NT2/D1 (cell line): ENCODE data around the gene ACTR3C.
"Not testable (repeated sequence)": the region's sequence is repeated elsewhere in the genome, so short reads cannot be mapped to it uniquely, and the experiment has no call there.

Experiments used
- DNase-seq: peaks from one replicate; pipeline ENCODE4 v3.0.0-alpha.2; 2011; ENCODE audit warnings: low read depth, low spot score
- H3K27me3 ChIP-seq: 2 replicates; pipeline ENCODE4 v1.6.0; 2011; ENCODE audit warnings: mild to moderate bottlenecking; ENCODE audit not compliant: insufficient read length, insufficient read depth
- H3K36me3 ChIP-seq: 2 replicates; pipeline ENCODE4 v1.6.1; 2011; ENCODE audit warnings: mild to moderate bottlenecking, low read length, mixed read lengths; ENCODE audit not compliant: insufficient read depth, insufficient read length
- H3K4me1 ChIP-seq: 2 replicates; pipeline ENCODE4 v1.5.1; 2011; ENCODE audit not compliant: insufficient read depth, insufficient read length
- H3K4me3 ChIP-seq: 2 replicates; pipeline ENCODE4 v1.5.1; 2011; ENCODE audit warnings: low read depth; ENCODE audit not compliant: insufficient read length
- H3K9ac ChIP-seq: 2 replicates; pipeline ENCODE4 v1.6.0; 2011; ENCODE audit warnings: low read depth; ENCODE audit not compliant: insufficient read length
- H3K9me3 ChIP-seq: 2 replicates; pipeline ENCODE4 v1.5.1; 2011; ENCODE audit warnings: mild to moderate bottlenecking, low read length; ENCODE audit not compliant: insufficient read depth
- SUZ12 ChIP-seq: IDR thresholded peaks from 2 replicates; pipeline ENCODE4 v1.6.1; 2011; ENCODE audit not compliant: insufficient read length, insufficient read depth; ENCODE audit errors: extremely low read depth
- YY1 ChIP-seq: IDR thresholded peaks from 2 replicates; pipeline ENCODE4 v1.6.1; 2011; ENCODE audit not compliant: insufficient read length, insufficient read depth
- ZNF274 ChIP-seq: IDR thresholded peaks from 2 replicates; pipeline ENCODE4 v1.6.1; 2011; ENCODE audit warnings: mild to moderate bottlenecking, low read depth, low read length

Gene ACTR3C

DNA sequence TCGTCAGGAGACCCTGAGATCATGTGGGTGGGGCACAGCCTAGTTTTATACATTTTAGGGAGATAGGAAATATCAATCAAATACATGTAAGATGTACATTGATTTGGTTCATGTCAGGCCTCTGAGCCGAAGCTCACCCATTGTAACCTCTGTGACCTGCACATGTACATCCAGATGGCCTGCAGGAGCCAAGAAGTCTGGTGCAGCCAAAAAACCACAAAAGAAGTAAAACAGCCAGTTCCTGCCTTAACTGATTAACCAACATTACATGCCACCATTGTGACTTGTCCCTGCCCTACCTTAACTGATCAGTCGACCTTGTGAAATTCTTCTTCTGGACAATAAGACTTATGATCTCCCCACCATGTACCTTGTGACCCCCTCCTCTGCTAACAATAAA, 16.2 kb downstream of the ACTR3C start:
- no peak overlapping the region for H3K9ac ChIP-seq
- no peaks in the 10 kb centered on the region for H3K36me3 ChIP-seq
- TF ChIP-seq ZNF274 (no peak), SUZ12 (no peak), YY1 (no peak)
- H3K4me1 ChIP-seq, result no peaks in the 10 kb centered on the region
- DNase-seq, result no peak
- no peaks in the 10 kb centered on the region for H3K27me3 ChIP-seq
- peaks cover 13% of the 10 kb centered on the region; the same call in 1 of the 2 replicates for H3K9me3 ChIP-seq
- H3K4me3 ChIP-seq, result no peak overlapping the region

- not testable (repeated sequence) for H3K36me3 ChIP-seq, H3K27me3 ChIP-seq, DNase-seq, H3K9ac ChIP-seq, H3K4me3 ChIP-seq, H3K4me1 ChIP-seq
- peaks cover 13% of the 10 kb centered on the region; the same call in 1 of the 2 replicates for H3K9me3 ChIP-seq
Observed at GRCh38 chr7:150306377-150306776, 17.0 kb downstream of the ACTR3C start.

DNA sequence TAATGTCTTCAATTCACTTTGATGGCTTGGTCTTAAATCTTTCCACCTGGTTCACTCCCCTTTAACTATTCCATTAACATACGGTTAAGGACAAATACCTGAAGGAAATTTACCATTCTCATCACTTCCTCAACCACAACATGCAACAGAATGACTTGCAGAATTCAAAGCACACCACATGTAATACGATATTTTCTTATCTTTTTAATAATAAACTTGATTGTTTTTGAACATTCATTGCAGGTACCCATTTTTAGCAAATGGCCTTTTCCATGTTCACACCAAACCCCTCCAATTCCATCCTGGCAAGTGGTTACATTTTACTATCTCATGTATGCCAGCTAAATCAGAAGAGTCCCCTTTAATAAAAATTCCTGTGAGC, 17.5 kb downstream of the ACTR3C start:
- H3K9ac ChIP-seq, H3K27me3 ChIP-seq, H3K4me1 ChIP-seq, H3K4me3 ChIP-seq, DNase-seq, H3K36me3 ChIP-seq: not testable (repeated sequence)
- peaks cover 13% of the 10 kb centered on the region; the same call in 1 of the 2 replicates for H3K9me3 ChIP-seq

- not testable (repeated sequence) for DNase-seq, H3K9ac ChIP-seq, H3K36me3 ChIP-seq, H3K27me3 ChIP-seq, H3K4me3 ChIP-seq, H3K4me1 ChIP-seq
- H3K9me3 ChIP-seq, result peaks cover 13% of the 10 kb centered on the region; the same call in 1 of the 2 replicates
Observed at GRCh38 chr7:150305259-150305902, 18.0 kb downstream of the ACTR3C start.

- DNase-seq, H3K4me3 ChIP-seq, H3K27me3 ChIP-seq, H3K4me1 ChIP-seq, H3K36me3 ChIP-seq, H3K9ac ChIP-seq: not testable (repeated sequence)
- peaks cover 13% of the 10 kb centered on the region; the same call in 1 of the 2 replicates for H3K9me3 ChIP-seq
Observed at GRCh38 chr7:150304499-150305258, 18.7 kb downstream of the ACTR3C start.

- not testable (repeated sequence) for H3K36me3 ChIP-seq, H3K9ac ChIP-seq, H3K4me1 ChIP-seq, H3K27me3 ChIP-seq, H3K4me3 ChIP-seq, DNase-seq
- peaks cover 13% of the 10 kb centered on the region; the same call in 1 of the 2 replicates for H3K9me3 ChIP-seq
Observed at GRCh38 chr7:150302908-150303310, 20.4 kb downstream of the ACTR3C start.

GRCh38 chr7:150297978-150298377, 25.4 kb downstream of the ACTR3C start:
- not testable (repeated sequence) for H3K36me3 ChIP-seq, H3K9me3 ChIP-seq, H3K9ac ChIP-seq, H3K27me3 ChIP-seq, DNase-seq, H3K4me3 ChIP-seq, H3K4me1 ChIP-seq

- H3K27me3 ChIP-seq, H3K9me3 ChIP-seq, H3K9ac ChIP-seq, H3K4me3 ChIP-seq, H3K4me1 ChIP-seq, DNase-seq, H3K36me3 ChIP-seq: not testable (repeated sequence)
Observed at GRCh38 chr7:150296802-150297201, 26.5 kb downstream of the ACTR3C start.

DNA sequence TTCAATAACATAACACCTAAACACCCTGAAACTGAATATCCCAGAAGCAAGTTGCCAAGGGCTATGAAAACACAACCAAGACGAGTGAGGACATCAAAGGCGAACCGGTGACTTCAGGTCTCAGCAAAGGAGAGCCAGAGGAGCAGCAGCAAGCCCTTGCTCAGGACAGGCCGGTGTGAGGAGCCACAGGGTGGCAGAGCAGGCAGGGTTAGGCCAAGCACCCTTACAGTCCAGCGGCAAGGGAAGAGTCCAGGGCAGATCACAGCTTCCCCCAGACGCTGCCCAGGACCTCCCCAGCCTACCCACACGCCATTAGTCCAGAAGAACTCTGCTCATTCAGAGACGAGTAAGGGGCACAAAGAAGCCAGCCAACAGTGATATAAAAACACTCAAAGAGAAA, 27.7 kb downstream of the ACTR3C start:
- not testable (repeated sequence) for H3K4me3 ChIP-seq, H3K9me3 ChIP-seq, H3K27me3 ChIP-seq, H3K9ac ChIP-seq, H3K4me1 ChIP-seq, DNase-seq, H3K36me3 ChIP-seq

DNA sequence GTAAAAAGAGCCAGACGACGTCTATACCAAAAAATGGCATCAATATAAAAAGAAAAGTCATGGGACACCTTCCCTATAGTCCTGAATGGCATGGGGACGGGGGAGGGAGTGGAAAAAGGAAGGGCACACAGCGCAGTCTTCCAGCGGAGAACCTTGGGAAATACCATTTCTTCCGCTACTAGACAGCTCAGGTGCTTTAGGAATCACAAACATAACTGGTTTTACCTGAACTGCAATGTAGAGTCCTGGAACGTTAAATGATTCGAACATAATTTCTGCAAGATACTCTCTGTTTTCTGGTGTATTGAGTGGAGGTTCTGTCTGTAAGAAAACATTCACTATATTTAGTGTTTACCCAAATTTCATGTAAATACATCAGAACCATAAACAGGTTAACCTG, 28.3 kb downstream of the ACTR3C start:
- not testable (repeated sequence) for H3K9ac ChIP-seq, DNase-seq, H3K36me3 ChIP-seq, H3K4me3 ChIP-seq, H3K27me3 ChIP-seq, H3K9me3 ChIP-seq, H3K4me1 ChIP-seq

- H3K9ac ChIP-seq, H3K27me3 ChIP-seq, DNase-seq, H3K4me3 ChIP-seq, H3K9me3 ChIP-seq, H3K36me3 ChIP-seq, H3K4me1 ChIP-seq: not testable (repeated sequence)
Observed at GRCh38 chr7:150290317-150290716, 33.0 kb downstream of the ACTR3C start.
